SK-N-SH (cell line): ENCODE measurements around the gene ABCB9. TPM values are rescaled to one million over a fixed set of nuclear protein-coding genes. Genes with fewer than 3 reads are reported as not detected.

Experiments
- CTCF ChIA-PET: fragments of 300-600, 350-600 bp; formaldehyde crosslinking; extraction: SDS; loops from one replicate; lab custom pipeline; 2021; lab: Yijun Ruan, JAX
- POLR2A ChIA-PET: fragments of 350-600 bp; sonication (Branson Sonifier 250); formaldehyde crosslinking; extraction: SDS; loops from one replicate; lab custom pipeline; 2020; ENCODE audit warnings: antibody characterized with exemption, inconsistent platforms; lab: Yijun Ruan, JAX
- DNase-seq: peaks from one replicate; pipeline ENCODE4 v3.0.0; 2012
- H2AFZ ChIP-seq: fragments of 200-600 bp; sonication (generic); 2 replicates; pipeline ENCODE4 v1.8.1; 2016; ENCODE audit warnings: antibody characterized with exemption, mild to moderate bottlenecking, low read depth
- H3F3A ChIP-seq: fragments of 200-600 bp; sonication (generic); replicated peaks from 2 replicates; pipeline ENCODE3; 2016; ENCODE audit warnings: antibody characterized with exemption, mild to moderate bottlenecking; ENCODE audit not compliant: insufficient read depth
- H3K27ac ChIP-seq, 2 experiments: fragments of 200-500 bp in 1 of 2; fragments of 200-600 bp in 1 of 2; sonication (Bioruptor generic) in 1 of 2; sonication (generic), shearing (Covaris generic) in 1 of 2; 2 replicates each; pipeline versions ENCODE4 v1.5.1 to v1.6.1; 2014 to 2016; ENCODE audit warnings: low read depth in 2 of 2, inconsistent platforms in 1 of 2, low read length in 1 of 2, mild to moderate bottlenecking in 1 of 2, mixed read lengths in 1 of 2
- H3K27me3 ChIP-seq: fragments of 200-600 bp; sonication (generic), shearing (Covaris generic); 2 replicates; pipeline ENCODE4 v1.6.1; 2016; ENCODE audit warnings: mixed run types; ENCODE audit not compliant: insufficient read depth
- H3K36me3 ChIP-seq, 2 experiments: fragments of 200-500 bp in 1 of 2; fragments of 200-600 bp in 1 of 2; sonication (Bioruptor generic) in 1 of 2; sonication (generic) in 1 of 2; replicated peaks in 1 of 2; 2 replicates each; pipeline versions ENCODE3 to v1.5.1; 2014 to 2016; ENCODE audit warnings: low read length in 1 of 2, mild to moderate bottlenecking in 1 of 2; ENCODE audit not compliant: insufficient read depth in 2 of 2, control insufficient read depth in 1 of 2
- H3K4me1 ChIP-seq, 2 experiments: fragments of 200-500 bp in 1 of 2; fragments of 200-600 bp in 1 of 2; sonication (Bioruptor generic) in 1 of 2; sonication (generic), shearing (Covaris generic) in 1 of 2; 2 replicates each; pipeline versions ENCODE4 v1.5.1 to v1.6.1; 2014 to 2016; ENCODE audit warnings: low read depth in 1 of 2, low read length in 1 of 2, mixed run types in 1 of 2; ENCODE audit not compliant: insufficient read depth in 2 of 2, control insufficient read depth in 1 of 2
- H3K4me2 ChIP-seq: fragments of 200-600 bp; sonication (generic), shearing (Covaris generic); 2 replicates; pipeline ENCODE4 v1.6.1; 2017; ENCODE audit warnings: mixed run types
- H3K4me3 ChIP-seq, 2 experiments: fragments of 200-500 bp in 1 of 2; fragments of 200-600 bp in 1 of 2; sonication (Bioruptor generic) in 1 of 2; sonication (generic), shearing (Covaris generic) in 1 of 2; 2 replicates each; pipeline versions ENCODE4 v1.5.1 to v1.8.1; 2014 to 2016; ENCODE audit warnings: low read depth in 2 of 2, inconsistent platforms in 1 of 2, low read length in 1 of 2, mild to moderate bottlenecking in 1 of 2, mixed read lengths in 1 of 2, moderate library complexity in 1 of 2
- H3K79me2 ChIP-seq: fragments of 200-600 bp; sonication (generic); 2 replicates; pipeline ENCODE4 v1.8.1; 2017; ENCODE audit warnings: mild to moderate bottlenecking; ENCODE audit not compliant: insufficient read depth
- H3K9ac ChIP-seq: fragments of 200-600 bp; sonication (generic); 2 replicates; pipeline ENCODE4 v1.6.1; 2017; ENCODE audit warnings: mixed run types
- H3K9me2 ChIP-seq: fragments of 200-600 bp; sonication (generic); 2 replicates; pipeline ENCODE4 v1.6.1; 2017; ENCODE audit warnings: mixed run types
- H3K9me3 ChIP-seq: fragments of 200-600 bp; sonication (generic); 2 replicates; pipeline ENCODE4 v1.6.1; 2017; ENCODE audit warnings: mixed run types, mild to moderate bottlenecking, moderate library complexity
- H4K20me1 ChIP-seq: fragments of 200-600 bp; sonication (generic); 2 replicates; pipeline ENCODE4 v1.6.1; 2017; ENCODE audit warnings: mild to moderate bottlenecking, mixed run types; ENCODE audit not compliant: insufficient read depth
- CHD2 ChIP-seq: fragments of 150-350 bp; IDR thresholded peaks from 2 replicates; pipeline ENCODE4 v1.6.1; 2018; ENCODE audit warnings: low read length; ENCODE audit not compliant: partially characterized antibody
- ELF1 ChIP-seq: IDR thresholded peaks from 2 replicates; pipeline ENCODE4 v1.4.0; 2012
- EZH2phosphoT487 ChIP-seq: fragments of 200-600 bp; sonication (generic); IDR thresholded peaks from 2 replicates; pipeline ENCODE4 v1.6.1; 2017; ENCODE audit warnings: low read depth, mixed run types, mild to moderate bottlenecking, antibody characterized with exemption, moderate library complexity, borderline replicate concordance
- FOXJ3 ChIP-seq: sonication (generic); formaldehyde crosslinking; IDR thresholded peaks from 2 replicates; pipeline ENCODE4 v1.5.1; 2020; ENCODE audit warnings: mild to moderate bottlenecking, missing genetic modification reagents
- GATA2 ChIP-seq: sonication (generic); formaldehyde crosslinking; IDR thresholded peaks from 2 replicates; pipeline ENCODE4 v1.5.0; 2020; ENCODE audit warnings: mild to moderate bottlenecking, missing genetic modification reagents
- MEF2A ChIP-seq: IDR thresholded peaks from 2 replicates; pipeline ENCODE4 v1.4.0; 2012; ENCODE audit warnings: low read depth, borderline replicate concordance
- MXI1 ChIP-seq: IDR thresholded peaks from 2 replicates; pipeline ENCODE4 v1.6.1; 2012; ENCODE audit warnings: mild to moderate bottlenecking, low read depth, low read length, improper control_type of control experiment
- NFIC ChIP-seq: IDR thresholded peaks from 2 replicates; pipeline ENCODE4 v1.4.0; 2012; ENCODE audit warnings: borderline replicate concordance
- POLR2AphosphoS5 ChIP-seq: IDR thresholded peaks from 2 replicates; pipeline ENCODE4 v1.6.1; 2012; ENCODE audit warnings: low read depth, low read length
- RAD21 ChIP-seq: IDR thresholded peaks from 2 replicates; pipeline ENCODE4 v1.6.1; 2012; ENCODE audit warnings: mild to moderate bottlenecking, low read length
- SIN3A ChIP-seq: IDR thresholded peaks from 2 replicates; pipeline ENCODE4 v1.6.1; 2012; ENCODE audit warnings: low read depth, mild to moderate bottlenecking, low read length, moderate library complexity, borderline replicate concordance
- TAF1 ChIP-seq: IDR thresholded peaks from 2 replicates; pipeline ENCODE4 v1.6.1; 2012; ENCODE audit warnings: low read depth, mild to moderate bottlenecking, low read length, moderate library complexity, borderline replicate concordance
- TCF12 ChIP-seq: IDR thresholded peaks from 2 replicates; pipeline ENCODE4 v1.4.0; 2012
- YY1 ChIP-seq: IDR thresholded peaks from 2 replicates; pipeline ENCODE4 v1.4.0; 2012; ENCODE audit warnings: low read depth, mild to moderate bottlenecking
- WGBS: methylation state at CpG from one replicate; pipeline ENCODE4 v1.1.6; 2017; ENCODE audit warnings: low lambda C conversion rate; 5-methylcytosine and 5-hydroxymethylcytosine counted together
- polyA plus RNA-seq, 3 experiments: library from polyadenylated mRNA; depleted of rRNA; stranded (reverse); fragments of >200 nt; gene quantifications; 2 replicates each; pipeline ENCODE4 v1.2.3, GENCODE V29; 2012
- TF ChIP-seq, protein P1 (sequence below): IDR thresholded peaks from 2 replicates; pipeline ENCODE4 v1.6.1; 2012; ENCODE audit warnings: mild to moderate bottlenecking, low read depth, low read length, moderate library complexity
- TF ChIP-seq, protein P2 (sequence below): IDR thresholded peaks from 2 replicates; pipeline ENCODE4 v1.4.0; 2012; ENCODE audit warnings: low read depth, borderline replicate concordance

The ABCB9 gene
- polyA plus RNA-seq, 1 of the 3 experiments (the other 2 are of a cell fraction): 6.2 TPM

DNA sequence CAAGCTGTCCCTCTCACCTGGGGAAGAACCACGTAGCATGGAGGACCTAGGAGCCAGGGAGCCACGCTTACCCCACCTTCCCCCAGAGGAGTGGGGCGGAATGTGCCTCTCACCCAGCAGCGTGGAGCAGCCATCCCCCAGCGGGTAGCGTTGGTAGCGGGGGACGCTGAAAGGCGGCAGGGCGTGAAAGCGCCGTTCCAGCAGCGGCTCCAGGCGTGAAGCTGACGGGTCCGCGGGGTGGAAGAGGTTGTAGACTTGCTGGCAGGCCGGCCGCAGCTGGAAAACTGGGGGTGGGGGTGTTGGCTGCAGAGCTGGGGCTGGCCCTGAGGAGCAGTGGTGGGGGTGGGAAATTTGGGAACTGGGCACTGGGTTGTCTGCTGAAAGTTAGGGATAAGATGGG, 26.1 kb upstream of the ABCB9 start:
- H3K36me3 ChIP-seq: no peaks in the 10 kb centered on the region
- H3K4me2 ChIP-seq: no peak overlapping the region
- no peak overlapping the region for H2AFZ ChIP-seq
- no peak overlapping the region for H3K9ac ChIP-seq
- no peak for DNase-seq
- no peaks in the 10 kb centered on the region for H4K20me1 ChIP-seq
- no peaks in the 10 kb centered on the region for H3K79me2 ChIP-seq
- no peak overlapping the region for H3K4me3 ChIP-seq
- CTCF ChIA-PET: interaction anchor here (1.3 kb wide), 1 partner anchor 10 kb away, joined by 3 read pairs; no protein-coding TSS in a partner anchor
- TF ChIP-seq EZH2phosphoT487: no peak
- TF ChIP-seq CHD2: no peak
- no peak for TF ChIP-seq TCF12
- no peak for TF ChIP-seq MXI1
- TF ChIP-seq YY1: no peak
- TF ChIP-seq, protein P1, sequence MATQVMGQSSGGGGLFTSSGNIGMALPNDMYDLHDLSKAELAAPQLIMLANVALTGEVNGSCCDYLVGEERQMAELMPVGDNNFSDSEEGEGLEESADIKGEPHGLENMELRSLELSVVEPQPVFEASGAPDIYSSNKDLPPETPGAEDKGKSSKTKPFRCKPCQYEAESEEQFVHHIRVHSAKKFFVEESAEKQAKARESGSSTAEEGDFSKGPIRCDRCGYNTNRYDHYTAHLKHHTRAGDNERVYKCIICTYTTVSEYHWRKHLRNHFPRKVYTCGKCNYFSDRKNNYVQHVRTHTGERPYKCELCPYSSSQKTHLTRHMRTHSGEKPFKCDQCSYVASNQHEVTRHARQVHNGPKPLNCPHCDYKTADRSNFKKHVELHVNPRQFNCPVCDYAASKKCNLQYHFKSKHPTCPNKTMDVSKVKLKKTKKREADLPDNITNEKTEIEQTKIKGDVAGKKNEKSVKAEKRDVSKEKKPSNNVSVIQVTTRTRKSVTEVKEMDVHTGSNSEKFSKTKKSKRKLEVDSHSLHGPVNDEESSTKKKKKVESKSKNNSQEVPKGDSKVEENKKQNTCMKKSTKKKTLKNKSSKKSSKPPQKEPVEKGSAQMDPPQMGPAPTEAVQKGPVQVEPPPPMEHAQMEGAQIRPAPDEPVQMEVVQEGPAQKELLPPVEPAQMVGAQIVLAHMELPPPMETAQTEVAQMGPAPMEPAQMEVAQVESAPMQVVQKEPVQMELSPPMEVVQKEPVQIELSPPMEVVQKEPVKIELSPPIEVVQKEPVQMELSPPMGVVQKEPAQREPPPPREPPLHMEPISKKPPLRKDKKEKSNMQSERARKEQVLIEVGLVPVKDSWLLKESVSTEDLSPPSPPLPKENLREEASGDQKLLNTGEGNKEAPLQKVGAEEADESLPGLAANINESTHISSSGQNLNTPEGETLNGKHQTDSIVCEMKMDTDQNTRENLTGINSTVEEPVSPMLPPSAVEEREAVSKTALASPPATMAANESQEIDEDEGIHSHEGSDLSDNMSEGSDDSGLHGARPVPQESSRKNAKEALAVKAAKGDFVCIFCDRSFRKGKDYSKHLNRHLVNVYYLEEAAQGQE: no peak
- no peak for TF ChIP-seq SIN3A
- TF ChIP-seq FOXJ3: no peak
- TF ChIP-seq MEF2A: no peak
- no peak for TF ChIP-seq RAD21
- no peak for TF ChIP-seq POLR2AphosphoS5
- TF ChIP-seq GATA2 (CRISPR knock-in tag): no peak
- TF ChIP-seq, protein P2, sequence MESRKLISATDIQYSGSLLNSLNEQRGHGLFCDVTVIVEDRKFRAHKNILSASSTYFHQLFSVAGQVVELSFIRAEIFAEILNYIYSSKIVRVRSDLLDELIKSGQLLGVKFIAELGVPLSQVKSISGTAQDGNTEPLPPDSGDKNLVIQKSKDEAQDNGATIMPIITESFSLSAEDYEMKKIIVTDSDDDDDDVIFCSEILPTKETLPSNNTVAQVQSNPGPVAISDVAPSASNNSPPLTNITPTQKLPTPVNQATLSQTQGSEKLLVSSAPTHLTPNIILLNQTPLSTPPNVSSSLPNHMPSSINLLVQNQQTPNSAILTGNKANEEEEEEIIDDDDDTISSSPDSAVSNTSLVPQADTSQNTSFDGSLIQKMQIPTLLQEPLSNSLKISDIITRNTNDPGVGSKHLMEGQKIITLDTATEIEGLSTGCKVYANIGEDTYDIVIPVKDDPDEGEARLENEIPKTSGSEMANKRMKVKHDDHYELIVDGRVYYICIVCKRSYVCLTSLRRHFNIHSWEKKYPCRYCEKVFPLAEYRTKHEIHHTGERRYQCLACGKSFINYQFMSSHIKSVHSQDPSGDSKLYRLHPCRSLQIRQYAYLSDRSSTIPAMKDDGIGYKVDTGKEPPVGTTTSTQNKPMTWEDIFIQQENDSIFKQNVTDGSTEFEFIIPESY: no peak
- no peak for TF ChIP-seq TAF1
- no peak for TF ChIP-seq ELF1
- TF ChIP-seq NFIC: no peak
- H3F3A ChIP-seq: no peaks in the 10 kb centered on the region
- no peaks in the 10 kb centered on the region for H3K9me2 ChIP-seq
- 95% methylated on average over 17 of the region's 19 CpGs for WGBS
- H3K27ac ChIP-seq: no peak overlapping the region
- H3K9me3 ChIP-seq: no peaks in the 10 kb centered on the region
- POLR2A ChIA-PET: interaction anchor here (0.6 kb wide), 1 partner anchor 152 kb away, joined by 3 read pairs; no protein-coding TSS in a partner anchor
- H3K27me3 ChIP-seq: no peaks in the 10 kb centered on the region
- H3K4me1 ChIP-seq: peaks cover 0 to 4% of the 10 kb centered on the region in 2 experiments; a peak in 1 of 4 replicates
